ENCODE results near the gene TBATA. TPM values are rescaled to one million over a fixed set of nuclear protein-coding genes. Genes with fewer than 3 reads are reported as not detected.
A peak's percentile ranks its signal among the peaks of the same experiment; 100 is the strongest.

The TBATA gene, protein sequence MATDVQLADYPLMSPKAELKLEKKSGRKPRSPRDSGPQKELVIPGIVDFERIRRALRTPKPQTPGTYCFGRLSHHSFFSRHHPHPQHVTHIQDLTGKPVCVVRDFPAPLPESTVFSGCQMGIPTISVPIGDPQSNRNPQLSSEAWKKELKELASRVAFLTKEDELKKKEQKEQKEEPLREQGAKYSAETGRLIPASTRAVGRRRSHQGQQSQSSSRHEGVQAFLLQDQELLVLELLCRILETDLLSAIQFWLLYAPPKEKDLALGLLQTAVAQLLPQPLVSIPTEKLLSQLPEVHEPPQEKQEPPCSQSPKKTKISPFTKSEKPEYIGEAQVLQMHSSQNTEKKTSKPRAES
- total RNA-seq = not detected

GRCh38 chr10:70785190-70785589 lies at the start of gene TBATA:
TBATA (minus strand) TSS chr10:70785377; CDS start chr10:70783379, 1,998 bp downstream.
- no peak for FAIRE-seq

DNA sequence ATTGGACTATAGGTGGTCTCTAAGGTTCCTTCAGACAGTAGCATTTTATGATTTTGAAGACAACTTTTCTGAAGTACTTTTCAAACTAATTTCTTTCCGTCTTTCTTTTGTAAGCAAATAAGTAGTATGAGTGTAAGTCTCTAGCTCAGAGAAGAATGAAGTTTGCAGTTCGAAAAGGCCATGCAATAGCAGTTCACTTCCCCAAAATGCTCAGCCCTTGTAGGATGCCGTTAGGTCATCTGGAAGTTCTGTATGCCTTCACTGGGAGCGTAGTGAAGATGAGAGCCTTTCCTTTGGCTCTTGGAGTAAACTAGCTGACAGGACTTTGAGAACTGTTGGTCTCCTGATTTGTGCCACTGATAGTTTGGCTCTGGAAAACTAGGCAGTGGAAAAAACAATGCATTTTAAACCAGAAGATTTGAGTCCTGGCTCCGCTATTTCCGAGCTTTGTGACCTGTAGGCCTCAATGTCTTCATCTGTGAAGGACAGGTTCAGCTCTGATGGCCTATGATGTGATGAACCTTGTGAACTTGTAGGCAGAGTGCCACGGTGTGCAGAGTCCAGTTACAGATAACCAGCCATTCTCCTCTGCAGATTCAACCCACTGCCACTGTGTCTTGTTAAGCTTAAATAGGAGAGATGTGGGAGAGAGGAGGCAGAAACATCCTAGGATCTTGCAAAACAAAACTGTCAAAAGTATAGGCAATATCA lies 49.4 kb upstream of the TBATA start:
- FAIRE-seq (no peak), DNase-seq (ENCODE audit: low spot score in 2 of 2) (no peak)

More at GRCh38 chr10:70785190-70785589, at the start of gene TBATA:
- no peak for DNase-seq (ENCODE audit: low spot score in 2 of 2)

- DNase-seq (ENCODE audit: low spot score in 2 of 2) = no peak
- no peak for FAIRE-seq
Observed at GRCh38 chr10:70834021-70834420, 48.8 kb upstream of the TBATA start.

DNA sequence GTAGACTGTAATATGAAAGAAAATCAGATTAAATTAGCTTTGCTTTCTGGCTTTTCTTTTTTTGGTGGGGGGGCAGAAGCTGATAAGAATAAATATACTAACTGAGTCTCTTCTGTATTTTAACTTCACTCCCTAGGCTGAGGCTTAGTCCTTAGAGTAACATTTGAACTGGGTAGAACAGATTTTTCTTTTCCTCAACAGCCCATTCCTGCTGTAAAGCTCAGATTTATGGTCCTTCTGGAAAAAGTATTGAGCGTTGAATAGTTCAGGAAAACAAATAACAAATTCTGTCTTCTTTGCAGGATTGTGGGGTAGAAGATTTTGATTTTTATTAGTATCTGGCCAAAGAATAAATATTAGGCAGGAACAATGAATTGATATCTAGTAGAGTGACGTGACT lies 48.4 kb upstream of the TBATA start:
- DNase-seq (ENCODE audit: low spot score in 2 of 2) = no peak
- no peak for FAIRE-seq

- DNase-seq (ENCODE audit: low spot score in 2 of 2) (no peak), FAIRE-seq (no peak)
Observed at GRCh38 chr10:70832852-70833528, 47.8 kb upstream of the TBATA start.

DNA sequence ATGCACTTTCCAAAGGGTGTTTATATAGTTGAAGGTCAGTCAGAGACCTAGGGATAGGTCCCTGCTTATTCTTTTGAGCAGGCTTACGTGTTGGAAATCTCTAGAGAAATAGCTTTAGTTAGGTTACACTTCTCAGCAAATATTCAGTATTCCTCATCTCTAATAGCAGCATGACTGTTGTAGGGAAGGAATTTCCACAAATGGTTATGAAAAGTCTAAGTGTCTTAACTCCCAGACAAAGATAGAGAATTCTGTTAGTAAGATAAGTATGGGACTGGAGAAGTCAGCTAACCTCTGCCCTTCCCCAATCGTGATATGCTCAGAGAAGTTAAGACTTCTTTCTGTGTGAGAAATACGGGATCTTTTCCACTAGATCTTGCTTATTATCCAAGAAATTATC lies 47.0 kb upstream of the TBATA start:
- no peak for DNase-seq (ENCODE audit: low spot score in 2 of 2)
- FAIRE-seq = no peak

DNA sequence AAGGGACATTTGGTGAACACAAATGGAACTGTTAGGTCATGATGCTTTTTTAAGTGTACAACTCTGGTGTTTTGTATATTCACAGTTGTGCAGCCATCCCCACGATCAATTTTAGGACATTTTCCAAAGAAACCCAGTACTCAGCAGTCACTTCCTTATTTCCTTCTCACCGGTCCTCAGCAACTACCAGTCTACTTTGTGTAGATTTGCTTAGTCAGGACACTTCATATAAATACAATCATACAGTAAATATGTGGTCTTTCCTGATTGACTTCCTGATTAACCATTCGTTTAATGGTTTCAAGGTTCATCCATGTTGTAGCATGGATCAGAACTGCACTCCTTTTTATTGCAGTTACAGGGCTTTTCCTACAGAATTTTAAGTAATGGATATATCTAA lies 45.0 kb upstream of the TBATA start:
- FAIRE-seq = no peak

DNA sequence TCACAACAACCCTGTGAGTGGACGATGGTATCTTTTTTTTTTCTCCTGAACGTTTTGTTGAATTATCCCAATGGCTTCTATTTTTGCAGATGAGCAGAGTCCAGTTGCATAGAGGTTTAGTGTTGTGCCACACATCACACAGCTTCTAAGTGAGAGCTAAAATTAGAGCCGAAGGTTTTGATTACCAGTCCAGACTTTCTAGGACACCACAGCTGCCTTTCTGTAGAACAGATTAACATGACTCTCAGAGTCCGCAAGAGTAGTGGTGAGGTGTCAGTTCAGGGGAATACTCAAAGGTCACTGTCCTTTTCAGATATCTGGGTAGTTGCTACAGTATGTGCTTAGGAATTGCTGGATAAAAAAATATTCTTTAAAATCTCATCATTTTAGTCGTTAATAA lies 44.4 kb upstream of the TBATA start:
- no peak for FAIRE-seq

More for the DNA sequence above, 45.0 kb upstream of the TBATA start:
- DNase-seq (ENCODE audit: low spot score in 2 of 2) = no peak

GRCh38 chr10:70828923-70829322 lies 43.7 kb upstream of the TBATA start:
- DNase-seq (ENCODE audit: low spot score in 2 of 2) (no peak), FAIRE-seq (no peak)

More for the DNA sequence above, 44.4 kb upstream of the TBATA start:
- no peak for DNase-seq (ENCODE audit: low spot score in 2 of 2)

- DNase-seq (ENCODE audit: low spot score in 2 of 2) (no peak), FAIRE-seq (no peak)
Observed at GRCh38 chr10:70827086-70827757, 42.0 kb upstream of the TBATA start.

GRCh38 chr10:70822076-70822820 lies 37.1 kb upstream of the TBATA start:
- FAIRE-seq (no peak), DNase-seq (ENCODE audit: low spot score in 2 of 2) (no peak)

DNA sequence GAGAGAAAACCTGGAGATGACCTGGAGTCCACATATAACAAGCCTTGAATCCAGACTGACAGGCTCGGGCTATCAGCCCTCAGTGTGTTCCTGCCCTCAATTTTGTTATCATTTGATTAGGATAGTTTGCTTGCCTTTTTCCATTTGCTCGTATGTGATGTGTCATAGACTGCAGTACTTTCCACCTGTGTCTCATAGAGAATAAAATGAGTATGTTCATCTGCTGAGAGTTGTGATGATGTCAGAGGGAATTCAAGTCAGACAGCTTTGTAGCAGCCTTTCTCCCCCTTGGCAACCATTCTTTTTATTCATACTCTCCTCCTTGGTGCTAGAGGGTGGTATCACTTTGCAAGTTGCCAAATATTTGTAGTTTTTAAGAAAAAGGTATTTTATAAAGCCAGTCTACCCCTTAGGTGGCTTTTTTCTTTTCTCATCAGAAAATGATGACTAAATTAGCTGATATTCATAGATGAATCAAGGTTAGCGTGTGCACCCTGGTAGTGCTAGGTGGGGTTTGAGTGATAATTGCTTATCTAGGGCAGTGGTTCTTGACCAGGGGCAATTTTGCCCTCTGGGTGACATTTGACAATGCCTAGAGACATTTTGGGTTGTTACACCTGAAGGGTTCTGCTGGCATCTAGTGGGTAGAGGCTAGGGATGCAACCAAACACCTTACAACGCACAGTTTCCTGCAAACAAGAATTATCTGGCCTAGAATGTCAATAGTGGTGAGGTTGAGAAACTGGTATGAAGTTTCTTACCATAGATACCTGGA lies 36.0 kb upstream of the TBATA start:
- FAIRE-seq (no peak), DNase-seq (ENCODE audit: low spot score in 2 of 2) (no peak)

DNA sequence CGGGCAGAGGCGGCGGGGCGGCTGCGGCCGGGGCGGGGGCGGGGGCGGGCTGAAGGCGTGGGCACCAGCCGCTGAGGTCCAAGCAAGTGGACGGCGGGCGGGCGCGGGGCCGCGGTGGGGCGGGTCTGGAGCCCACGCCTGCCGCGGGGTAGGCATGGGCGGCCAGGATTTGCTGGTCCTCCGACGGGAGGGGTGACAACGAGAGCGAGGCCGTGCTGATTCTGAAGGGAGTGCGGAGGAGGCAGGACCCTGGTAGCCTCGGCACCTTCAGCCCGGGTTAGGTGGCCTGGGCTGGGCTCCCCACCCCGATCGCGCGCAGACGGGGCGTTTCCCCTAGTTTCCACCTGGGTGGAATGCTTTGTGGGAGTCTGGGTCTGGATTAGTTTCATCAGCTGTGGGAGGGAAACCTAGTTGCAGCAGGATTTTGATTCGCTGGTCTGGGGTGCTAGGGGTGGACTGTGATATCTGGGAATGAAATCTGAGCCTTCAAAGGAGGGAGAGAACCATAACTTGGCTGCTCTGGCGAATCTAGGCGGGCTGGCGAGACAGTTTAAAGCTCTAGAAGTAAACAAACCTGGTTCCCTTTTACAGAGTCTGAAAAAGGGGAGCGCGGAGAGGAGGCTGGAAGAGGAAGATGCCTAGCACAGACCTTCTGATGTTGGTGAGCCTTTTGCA lies 31.2 kb upstream of the TBATA start:
- FAIRE-seq (no peak), DNase-seq (ENCODE audit: low spot score in 2 of 2) (peak; percentile 55 to 63)

- no peak for FAIRE-seq
- peak; percentile 91 to 93 for DNase-seq (ENCODE audit: low spot score in 2 of 2)
Observed at GRCh38 chr10:70815504-70816219, 30.5 kb upstream of the TBATA start, which contains the start of gene SGPL1. SGPL1 (plus strand) TSS chr10:70815948; CDS start chr10:70816854, 906 bp downstream.

- FAIRE-seq (no peak), DNase-seq (ENCODE audit: low spot score in 2 of 2) (no peak)
Observed at GRCh38 chr10:70814126-70814525, 28.9 kb upstream of the TBATA start.

- DNase-seq (ENCODE audit: low spot score in 2 of 2) (no peak), FAIRE-seq (no peak)
Observed at GRCh38 chr10:70812814-70813213, 27.6 kb upstream of the TBATA start.

DNA sequence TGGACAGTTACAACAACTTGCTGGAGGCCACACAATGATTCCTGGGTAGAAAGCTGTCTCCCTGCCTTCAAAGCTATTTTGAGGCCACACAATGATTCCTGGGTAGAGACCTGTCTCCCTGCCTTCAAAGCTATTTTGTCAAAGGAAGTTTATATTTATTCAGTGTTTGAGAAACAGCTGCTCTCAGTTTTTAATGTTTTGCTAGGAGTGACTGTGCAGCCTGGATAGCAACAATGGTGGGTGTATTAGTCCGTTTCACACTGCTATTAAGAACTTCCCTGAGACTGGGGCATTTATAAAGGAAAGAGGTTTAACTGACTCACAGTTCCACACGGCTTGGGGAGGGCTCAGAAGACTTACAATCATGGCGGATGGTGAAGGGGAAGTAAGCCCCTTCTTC lies 26.7 kb upstream of the TBATA start:
- no peak for FAIRE-seq

DNA sequence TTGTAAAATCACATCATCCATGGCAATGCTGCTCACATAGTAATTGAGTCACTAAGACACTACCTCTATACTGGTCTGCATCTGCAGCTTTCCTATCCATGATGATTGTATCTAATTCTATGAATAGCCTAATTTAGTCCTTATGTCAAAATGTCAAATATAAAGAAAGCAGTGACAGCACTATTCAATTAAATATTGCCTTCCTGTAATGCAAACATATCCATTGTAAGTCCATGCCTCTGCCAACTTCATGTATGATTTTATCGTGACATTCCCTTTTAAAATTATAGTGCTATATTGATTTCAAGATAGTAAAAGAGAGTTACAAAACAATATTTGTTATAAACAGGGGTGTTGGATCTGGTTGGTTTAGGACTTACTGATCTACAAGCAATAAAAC lies 25.8 kb upstream of the TBATA start:
- no peak for FAIRE-seq

More for the DNA sequence above, 26.7 kb upstream of the TBATA start:
- peak in 1 of 2 donors; percentile 19 for DNase-seq (ENCODE audit: low spot score in 2 of 2)

More for the DNA sequence above, 25.8 kb upstream of the TBATA start:
- no peak for DNase-seq (ENCODE audit: low spot score in 2 of 2)
